HG02943 (cell line): Measurements from ENCODE around the gene C12orf50.
"Not testable (repeated sequence)": the region's sequence is repeated elsewhere in the genome, so short reads cannot be mapped to it uniquely, and the experiment has no call there.

Source experiments
- ATAC-seq: cut with Tn5 transposase; IDR thresholded peaks from one replicate; pipeline ENCODE4 v1.9.1; 2021; ENCODE audit warnings: mild to moderate bottlenecking, low read depth, moderate library complexity; ENCODE audit not compliant: unreplicated experiment

Gene C12orf50, protein sequence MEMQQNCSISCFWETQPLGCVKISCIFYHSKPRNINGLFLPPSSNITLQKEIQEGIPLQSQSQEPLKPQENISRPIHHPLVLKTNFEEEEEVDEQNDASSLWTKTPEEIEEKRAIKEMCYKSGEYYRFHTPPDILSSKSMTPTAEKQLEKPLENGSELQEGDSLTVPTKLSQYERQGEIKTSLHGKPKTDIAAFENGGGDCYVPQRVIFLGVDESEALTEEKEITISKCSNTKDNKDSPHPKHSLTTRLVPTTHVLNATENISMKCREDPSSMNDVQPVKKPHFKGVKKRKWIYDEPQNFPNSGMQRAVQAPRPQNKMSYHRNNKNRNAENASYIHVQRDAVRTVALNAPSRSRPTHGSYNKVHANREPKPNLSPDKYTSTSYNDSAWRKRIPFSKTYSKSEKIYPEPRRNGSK

DNA sequence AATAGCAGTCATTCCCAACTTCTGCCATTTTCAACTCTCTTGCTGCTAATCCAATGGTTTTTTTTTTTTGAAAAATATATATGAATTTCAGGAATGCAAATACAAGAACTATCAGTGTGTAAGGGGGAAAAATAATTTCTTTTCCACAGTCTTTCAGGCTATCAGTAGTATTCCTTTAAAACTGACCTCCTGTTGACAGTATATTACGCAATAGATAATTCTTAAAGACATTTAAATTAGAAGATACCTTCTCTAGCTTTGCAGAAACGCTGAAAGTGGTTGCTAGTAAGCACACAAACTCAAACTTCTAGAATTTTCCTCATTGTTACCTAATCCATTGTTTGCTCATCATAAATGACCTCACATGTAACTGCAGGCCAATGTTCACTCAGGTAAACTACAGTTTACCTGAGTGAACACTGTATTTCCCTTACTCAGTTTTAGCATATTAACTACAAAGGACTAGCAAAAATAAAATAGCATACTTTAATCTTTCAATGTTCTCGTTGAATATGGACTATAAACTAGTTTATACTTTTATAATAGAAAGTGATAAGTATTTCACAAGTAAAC is at the start of gene C12orf50:
Gene C12orf50 (minus strand): TSS at position 309 of the 573 bp plus-strand sequence. CDS start 2,439 bp downstream, outside the sequence.
- no peak for ATAC-seq

- ATAC-seq: no peak
Measured at GRCh38 chr12:88067301-88067700, 38.1 kb upstream of the C12orf50 start.

- peak; percentile 91 for ATAC-seq
Measured at GRCh38 chr12:88063375-88063774, 34.2 kb upstream of the C12orf50 start.

DNA sequence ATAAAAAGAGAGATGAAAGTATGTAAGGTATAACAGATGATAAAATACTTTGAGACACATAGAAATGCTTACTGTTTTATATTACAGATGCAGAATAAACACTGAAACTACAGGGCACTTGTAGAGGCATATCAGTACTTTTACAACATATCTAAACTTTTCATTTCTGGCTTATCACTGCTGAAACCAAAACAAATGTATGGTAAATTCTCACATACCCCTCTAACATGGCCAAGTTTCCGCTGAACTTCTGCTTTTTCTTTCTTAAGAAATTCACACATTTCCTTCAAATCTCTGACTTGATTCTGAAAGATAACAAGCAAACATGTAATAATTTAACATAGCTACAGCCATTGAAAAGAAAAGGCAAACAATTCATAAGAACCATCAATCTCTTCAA is 33.3 kb upstream of the C12orf50 start:
- no peak for ATAC-seq

- ATAC-seq: no peak
Measured at GRCh38 chr12:88058719-88059077, 29.5 kb upstream of the C12orf50 start.

DNA sequence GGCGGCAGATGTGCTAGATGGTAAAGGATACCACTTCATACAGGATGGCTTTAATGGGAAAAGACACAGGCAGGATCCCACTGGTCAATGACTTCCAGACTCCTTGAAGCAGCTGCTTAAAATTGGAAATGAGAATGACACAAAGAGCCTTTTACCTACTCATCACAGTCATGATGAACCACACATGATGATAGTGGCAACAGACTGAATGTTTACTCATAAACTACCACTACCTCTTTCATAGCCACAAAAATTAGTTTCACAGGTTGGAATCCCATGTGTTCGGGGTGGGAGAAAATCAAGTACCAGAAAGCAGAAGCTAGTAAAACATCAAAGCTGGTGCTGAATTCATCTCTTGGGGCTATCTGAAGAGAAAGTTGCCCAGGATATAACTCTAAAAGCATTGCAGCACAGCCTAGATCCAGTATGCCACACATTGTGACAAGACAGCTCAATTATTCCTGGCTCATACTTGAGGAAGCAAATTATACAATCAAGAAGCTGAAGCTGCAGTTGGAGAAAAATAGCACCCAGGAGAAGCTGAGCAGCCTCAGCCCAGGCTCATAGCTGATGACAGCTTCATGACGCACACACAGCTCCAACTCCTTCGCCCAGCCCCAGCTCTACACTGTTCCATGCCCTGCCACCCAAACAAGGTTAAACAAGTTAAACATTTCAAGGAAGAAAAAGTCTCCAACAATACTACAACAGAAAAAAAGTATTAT is 29.0 kb upstream of the C12orf50 start:
- ATAC-seq: no peak

GRCh38 chr12:88056571-88056970 is 27.4 kb upstream of the C12orf50 start:
- no peak for ATAC-seq

GRCh38 chr12:88052686-88053085 is 23.5 kb upstream of the C12orf50 start:
- ATAC-seq: no peak

DNA sequence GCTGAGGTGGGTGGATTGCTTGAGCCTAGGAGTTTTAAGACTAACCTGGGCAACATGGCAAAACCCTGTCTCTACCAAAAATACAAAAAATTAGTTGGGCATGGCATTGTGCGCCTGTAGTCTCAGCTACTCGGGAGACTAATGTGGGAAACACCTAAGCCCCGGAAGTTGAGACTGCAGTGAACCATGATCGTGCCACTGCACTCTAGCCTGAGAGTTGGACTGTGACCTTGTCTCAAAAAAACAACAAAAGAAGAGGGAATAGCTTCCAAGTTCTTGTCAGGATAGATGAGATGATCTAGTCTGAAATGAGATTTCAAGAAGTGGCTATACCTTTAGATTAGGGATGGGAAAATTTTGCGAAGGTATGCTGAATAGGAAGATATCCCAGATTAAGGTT is 14.8 kb upstream of the C12orf50 start:
- no peak for ATAC-seq

DNA sequence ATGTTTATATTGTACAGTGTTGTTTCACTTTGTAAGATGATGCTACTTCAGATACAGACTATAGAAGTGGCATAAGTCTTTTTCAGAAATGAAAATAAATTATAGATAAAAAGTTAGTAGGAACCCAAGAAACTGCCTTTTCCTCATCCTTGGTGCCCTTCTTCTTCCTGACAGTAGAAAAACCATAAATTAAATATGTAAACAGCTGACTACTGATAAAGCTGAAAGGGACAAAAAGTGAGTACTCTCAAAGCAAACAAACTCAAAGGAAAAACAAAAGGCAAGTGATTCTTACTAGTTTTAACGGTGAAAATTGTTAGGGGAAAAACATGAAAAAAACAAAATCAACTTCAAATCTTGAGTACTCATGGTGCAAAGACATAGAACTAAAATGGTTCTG is 8.6 kb upstream of the C12orf50 start:
- no peak for ATAC-seq

GRCh38 chr12:88036353-88036965 is 7.3 kb upstream of the C12orf50 start:
- no peak for ATAC-seq

DNA sequence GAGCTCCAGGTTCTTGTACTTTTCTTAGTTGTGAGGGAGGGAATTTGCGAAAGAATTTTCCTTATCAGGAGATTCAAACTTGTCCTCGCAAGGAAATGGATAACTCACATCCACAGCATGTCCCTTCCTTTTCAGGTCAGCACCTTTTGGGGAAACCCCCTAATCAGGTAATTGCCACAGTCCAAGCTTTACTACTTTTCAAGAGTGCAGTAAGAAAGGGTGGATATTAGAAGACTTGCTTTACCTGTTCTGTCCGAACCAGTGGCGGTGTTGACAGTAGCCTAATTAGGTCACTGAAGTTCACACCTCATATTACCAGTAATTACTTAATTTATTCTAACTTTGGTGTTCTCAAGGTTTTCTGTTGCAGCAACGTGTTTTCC is 6.7 kb upstream of the C12orf50 start:
- peak; percentile 19 for ATAC-seq

DNA sequence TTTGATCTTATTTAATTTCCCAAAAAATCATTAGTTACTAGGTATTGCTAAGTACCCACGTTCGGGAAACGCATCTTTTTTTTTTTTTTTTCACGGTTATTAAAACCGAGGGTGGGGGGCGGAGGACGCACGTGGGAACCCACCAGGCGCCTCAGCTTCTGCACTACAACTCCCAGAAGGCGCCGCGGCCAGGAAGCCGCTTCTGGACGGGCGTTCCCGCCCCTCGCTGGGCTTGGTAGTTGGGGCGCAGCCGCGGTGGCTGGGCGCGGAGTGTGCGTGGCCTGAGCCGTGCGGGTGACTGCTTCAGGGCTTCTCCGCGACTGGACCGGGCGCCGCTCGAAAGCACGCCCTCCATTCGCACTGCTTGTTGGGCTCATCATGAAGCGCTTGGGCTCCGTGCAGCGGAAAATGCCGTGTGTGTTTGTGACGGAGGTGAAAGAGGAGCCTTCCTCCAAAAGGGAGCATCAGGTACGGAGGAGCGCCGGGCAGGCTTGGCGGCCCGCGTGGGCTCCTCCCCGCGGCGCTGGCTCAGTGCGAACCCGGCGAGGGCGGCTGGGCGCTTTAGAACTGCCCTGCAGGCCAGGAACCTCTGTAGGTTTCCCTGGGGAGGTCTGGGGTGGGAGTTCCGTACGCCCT is 6.2 kb upstream of the C12orf50 start:
- peak; percentile 99 for ATAC-seq

DNA sequence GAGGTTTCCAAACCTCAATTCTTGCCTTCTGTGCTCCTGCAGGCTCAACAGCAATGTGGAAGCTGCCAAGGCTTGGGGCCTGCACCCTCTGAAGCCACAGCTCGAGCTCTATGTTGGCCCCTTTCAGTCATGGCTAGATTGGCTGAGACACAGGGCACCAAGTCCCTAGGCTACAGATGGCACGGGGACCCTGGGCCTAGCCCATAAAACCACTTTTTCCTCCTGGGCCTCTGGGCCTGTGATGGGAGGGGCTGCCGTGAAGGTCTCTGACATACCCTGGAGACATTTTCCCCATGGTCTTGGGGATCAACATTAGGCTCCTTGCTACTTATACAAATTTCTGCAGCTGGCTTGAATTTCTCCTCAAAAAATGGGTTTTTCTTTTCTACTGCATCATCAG is 2.0 kb upstream of the C12orf50 start:
- ATAC-seq: not testable (repeated sequence)

- no peak for ATAC-seq
Measured at GRCh38 chr12:88026196-88026595, 3.0 kb downstream of the C12orf50 start.

- ATAC-seq: no peak
Measured at GRCh38 chr12:88017964-88018363, 11.2 kb downstream of the C12orf50 start.

GRCh38 chr12:88015825-88016224 is 13.4 kb downstream of the C12orf50 start:
- ATAC-seq: no peak

GRCh38 chr12:88011755-88012154 is 17.4 kb downstream of the C12orf50 start:
- no peak for ATAC-seq

DNA sequence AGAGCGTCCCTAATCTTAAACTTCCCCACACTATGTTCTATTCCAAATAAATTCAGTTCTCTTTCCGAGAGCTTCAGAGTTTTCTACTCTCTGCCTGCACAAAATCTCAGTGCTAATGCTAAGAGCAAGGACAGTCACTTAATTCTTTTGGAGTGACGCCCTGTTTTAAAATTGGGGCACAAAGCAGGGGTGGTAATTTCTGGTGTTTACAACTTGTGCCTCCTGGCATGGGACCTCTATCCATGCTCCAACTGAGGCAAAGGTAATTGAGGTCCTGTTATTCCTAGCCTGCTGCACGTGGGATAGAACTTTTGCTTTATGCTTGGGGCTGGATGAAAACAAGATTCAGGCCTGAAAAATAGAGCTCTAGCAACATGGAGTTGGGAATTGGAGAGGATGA is 22.9 kb downstream of the C12orf50 start:
- no peak for ATAC-seq

- ATAC-seq: no peak
Measured at GRCh38 chr12:88001327-88001726, 27.9 kb downstream of the C12orf50 start.
